Stimulated activated CD4-positive, alpha-beta T cell treated with anti-CD3 and anti-CD28 coated beads, Interleukin-4, amount 100 ng/mL, for 48 hours (primary cell): ENCODE results near the gene SSX2B.
"Not testable (repeated sequence)": the region's sequence is repeated elsewhere in the genome, so short reads cannot be mapped to it uniquely, and the experiment has no call there.

Experiments used
- DNase-seq, 2 donors: peaks; one replicate each; pipeline ENCODE4 v3.0.0-alpha.2; 2020; ENCODE audit warnings: low read depth in 2 of 2

SSX2B gene, protein sequence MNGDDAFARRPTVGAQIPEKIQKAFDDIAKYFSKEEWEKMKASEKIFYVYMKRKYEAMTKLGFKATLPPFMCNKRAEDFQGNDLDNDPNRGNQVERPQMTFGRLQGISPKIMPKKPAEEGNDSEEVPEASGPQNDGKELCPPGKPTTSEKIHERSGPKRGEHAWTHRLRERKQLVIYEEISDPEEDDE

DNA sequence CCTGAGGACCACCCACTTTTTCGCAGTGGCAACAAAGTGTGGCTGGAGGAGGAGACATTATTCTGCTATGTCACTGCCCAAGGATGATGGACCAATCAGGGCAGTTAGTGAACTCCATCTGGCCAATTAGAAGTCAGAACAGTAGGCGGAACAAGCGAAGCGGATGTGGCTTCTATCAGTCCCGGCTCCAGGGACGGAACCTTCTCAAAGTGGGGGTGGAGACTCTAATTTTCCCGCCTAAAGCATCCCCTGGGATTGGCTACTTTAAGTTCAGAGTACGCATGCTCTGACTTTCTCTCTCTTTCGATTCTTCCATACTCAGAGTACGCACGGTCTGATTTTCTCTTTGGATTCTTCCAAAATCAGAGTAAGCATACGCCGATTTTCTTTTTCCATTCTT lies at the start of gene SSX2B:
SSX2B (plus strand) TSS at position 301 of the 400 bp plus-strand sequence. CDS start 1,429 bp downstream, outside the sequence.
- not testable (repeated sequence) for DNase-seq

DNA sequence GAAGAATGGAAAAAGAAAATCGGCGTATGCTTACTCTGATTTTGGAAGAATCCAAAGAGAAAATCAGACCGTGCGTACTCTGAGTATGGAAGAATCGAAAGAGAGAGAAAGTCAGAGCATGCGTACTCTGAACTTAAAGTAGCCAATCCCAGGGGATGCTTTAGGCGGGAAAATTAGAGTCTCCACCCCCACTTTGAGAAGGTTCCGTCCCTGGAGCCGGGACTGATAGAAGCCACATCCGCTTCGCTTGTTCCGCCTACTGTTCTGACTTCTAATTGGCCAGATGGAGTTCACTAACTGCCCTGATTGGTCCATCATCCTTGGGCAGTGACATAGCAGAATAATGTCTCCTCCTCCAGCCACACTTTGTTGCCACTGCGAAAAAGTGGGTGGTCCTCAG lies 44.0 kb upstream of the SSX2B start, which contains the start of gene SSX2:
SSX2 (minus strand) TSS at position 101 of the 400 bp plus-strand sequence. CDS start 1,429 bp downstream, outside the sequence.
- DNase-seq, result not testable (repeated sequence)

DNA sequence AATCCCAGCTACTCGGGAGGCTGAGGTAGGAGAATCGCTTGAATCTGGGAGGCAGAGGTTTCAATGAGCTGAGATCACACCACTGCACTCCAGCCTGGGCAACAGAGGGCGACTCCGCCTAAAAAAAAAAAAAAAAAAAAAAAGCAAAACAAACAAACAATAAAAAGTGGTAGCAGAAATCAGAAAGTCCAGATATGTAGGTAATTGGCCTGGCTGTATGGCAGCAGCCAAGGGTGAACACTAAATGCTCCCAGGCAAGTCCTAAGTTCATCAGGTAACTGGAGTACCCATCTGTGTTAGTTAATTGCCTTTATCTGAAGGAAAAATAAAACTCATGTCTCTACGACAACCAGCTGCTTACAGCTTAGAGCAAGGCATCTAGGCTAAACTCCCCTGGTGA lies 14.9 kb downstream of the SSX2B start:
- DNase-seq, result not testable (repeated sequence)

DNA sequence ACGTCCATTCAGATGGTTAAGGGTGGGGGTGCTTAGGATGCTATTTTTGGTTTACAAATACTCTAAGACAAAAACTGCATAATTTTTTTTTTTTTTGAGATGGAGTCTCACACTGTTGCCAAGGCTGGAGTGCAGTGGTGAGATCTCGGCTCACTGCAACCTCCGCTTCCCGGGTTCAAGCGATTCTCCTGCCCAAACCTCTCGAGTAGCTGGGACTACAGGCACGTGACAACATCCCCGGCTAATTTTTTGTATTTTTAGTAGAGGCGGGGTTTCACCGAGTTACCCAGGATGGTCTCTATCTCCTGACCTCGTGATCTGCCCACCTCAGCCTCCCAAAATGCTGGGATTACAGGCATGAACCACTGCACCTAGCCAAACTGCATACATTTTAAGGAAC lies 22.5 kb downstream of the SSX2B start:
- DNase-seq, result not testable (repeated sequence)

DNA sequence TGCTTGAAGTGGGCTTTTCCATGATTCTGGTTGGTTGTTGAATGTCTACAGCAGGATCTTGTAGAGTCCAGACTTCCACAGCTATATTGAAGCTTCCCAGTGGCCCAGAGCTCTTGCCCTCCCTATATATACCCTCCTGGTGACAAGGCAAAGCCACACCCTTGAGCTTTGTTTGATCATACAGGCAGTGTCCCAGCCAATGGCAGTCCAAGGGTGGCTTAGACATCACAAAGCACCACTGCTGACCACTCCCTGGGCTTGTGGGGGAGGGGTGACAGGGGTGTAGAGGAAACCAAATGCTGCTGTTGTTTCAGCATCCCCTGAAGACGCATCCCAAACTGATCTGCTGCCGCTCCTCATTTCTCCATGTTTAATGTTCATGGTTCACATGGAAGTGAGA lies 46.3 kb downstream of the SSX2B start, which contains the start of gene SPANXN5:
SPANXN5 (minus strand) TSS at position 101 of the 400 bp plus-strand sequence; CDS start at position 22, 79 bp downstream.
- not testable (repeated sequence) for DNase-seq

DNA sequence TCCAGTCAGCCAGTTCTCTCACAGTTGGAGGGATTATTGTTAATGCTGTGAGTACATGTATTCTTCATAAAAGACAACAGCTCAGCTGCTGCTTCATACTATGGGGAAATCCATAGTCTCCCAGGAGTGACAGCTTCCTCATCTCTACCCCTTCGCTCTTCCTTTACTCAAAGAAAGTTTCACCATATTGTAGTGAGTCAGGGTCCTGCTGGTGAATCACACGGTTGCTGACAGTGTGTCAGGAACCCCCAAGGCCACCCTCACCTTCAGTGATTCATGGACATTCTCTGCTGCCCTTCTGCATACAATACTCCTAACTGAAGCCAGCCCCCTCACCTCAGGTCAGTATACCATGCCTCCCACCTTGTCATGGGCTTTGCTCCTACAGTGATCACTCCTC lies 53.8 kb downstream of the SSX2B start:
- not testable (repeated sequence) for DNase-seq
